OCI-LY7 (cell line): Measurements from ENCODE around the gene SYNGR1. TPM values are rescaled to one million over a fixed set of nuclear protein-coding genes. Genes with fewer than 3 reads are reported as not detected.

Source experiments
- BruUV-seq: library from RNA; stranded (reverse); fragments of 400-500 nt; replicated peaks from 2 replicates; lab custom pipeline; 2021; lab: Mats Ljungman, UMichigan
- CTCF ChIA-PET: fragments of 300-600 bp; sonication (Branson Sonifier 250); formaldehyde crosslinking; loops from one replicate; lab custom pipeline; 2022; ENCODE audit warnings: antibody characterized with exemption; ENCODE audit not compliant: unreplicated experiment; lab: Charles Lee
- POLR2A ChIA-PET: fragments of 300-600 bp; sonication (Branson Sonifier 250); formaldehyde crosslinking; loops from one replicate; lab custom pipeline; 2022; ENCODE audit warnings: antibody characterized with exemption; lab: Charles Lee
- DNase-seq: peaks from one replicate; pipeline ENCODE4 v3.0.0-alpha.2; 2015; ENCODE audit warnings: low spot score
- H2AFZ ChIP-seq: fragments of 200-600 bp; sonication (generic), shearing (Covaris generic); 2 replicates; pipeline ENCODE4 v1.6.1; 2014; ENCODE audit warnings: mild to moderate bottlenecking, antibody characterized with exemption, low read length, moderate library complexity
- H3K27ac ChIP-seq: fragments of 200-600 bp; sonication (generic); 2 replicates; pipeline ENCODE4 v1.5.1; 2014; ENCODE audit warnings: mixed run types, low read depth, mild to moderate bottlenecking, moderate library complexity, low read length, inconsistent platforms; ENCODE audit not compliant: poor library complexity, severe bottlenecking
- H3K36me3 ChIP-seq: fragments of 200-600 bp; sonication (generic); 2 replicates; pipeline ENCODE4 v1.6.1; 2014; ENCODE audit warnings: mild to moderate bottlenecking, antibody characterized with exemption, low read length, moderate library complexity, mixed read lengths; ENCODE audit not compliant: insufficient read depth
- H3K4me1 ChIP-seq: fragments of 200-600 bp; sonication (generic); 2 replicates; pipeline ENCODE4 v1.5.1; 2014; ENCODE audit warnings: mild to moderate bottlenecking, low read length; ENCODE audit not compliant: insufficient read depth, poor library complexity, severe bottlenecking
- H3K4me2 ChIP-seq: fragments of 200-600 bp; sonication (generic); 2 replicates; pipeline ENCODE4 v1.6.1; 2014; ENCODE audit warnings: mild to moderate bottlenecking, low read length
- H3K4me3 ChIP-seq: fragments of 200-600 bp; sonication (generic); 2 replicates; pipeline ENCODE4 v1.5.1; 2014; ENCODE audit warnings: mild to moderate bottlenecking, low read depth, low read length; ENCODE audit not compliant: poor library complexity, severe bottlenecking
- H3K79me2 ChIP-seq: fragments of 200-600 bp; sonication (generic); 2 replicates; pipeline ENCODE4 v1.6.1; 2016; ENCODE audit warnings: low read depth, mild to moderate bottlenecking, low read length, moderate library complexity, mixed read lengths; ENCODE audit not compliant: insufficient read depth
- H3K9me2 ChIP-seq: fragments of 200-600 bp; sonication (generic); 2 replicates; pipeline ENCODE4 v1.6.1; 2016; ENCODE audit warnings: mild to moderate bottlenecking, low read length, mixed read lengths; ENCODE audit not compliant: insufficient read depth
- H3K9me3 ChIP-seq: fragments of 200-600 bp; sonication (generic); 2 replicates; pipeline ENCODE4 v1.6.1; 2014; ENCODE audit warnings: mild to moderate bottlenecking, mixed run types, low read length, mixed read lengths
- H4K20me1 ChIP-seq: fragments of 200-600 bp; sonication (generic); 2 replicates; pipeline ENCODE4 v1.6.1; 2014; ENCODE audit warnings: mild to moderate bottlenecking, antibody characterized with exemption, low read length, moderate library complexity, mixed read lengths; ENCODE audit not compliant: insufficient read depth
- CTCF ChIP-seq: fragments of 200-600 bp; sonication (generic); conservative IDR thresholded peaks from 2 replicates; pipeline ENCODE4 v1.5.1; 2014; ENCODE audit warnings: mild to moderate bottlenecking, antibody characterized with exemption, low read length, moderate library complexity, mixed read lengths
- EZH2phosphoT487 ChIP-seq: fragments of 200-600 bp; sonication (generic); IDR thresholded peaks from 2 replicates; pipeline ENCODE4 v1.6.1; 2018; ENCODE audit warnings: low read depth, borderline replicate concordance, mild to moderate bottlenecking, mixed run types, antibody characterized with exemption, low read length, moderate library complexity, mixed read lengths
- intact Hi-C: fragments of 100-400 bp; cut with micrococcal nuclease; formaldehyde crosslinking; loops from one replicate; pipeline ENCODE4 v1.10.0; 2022; ENCODE audit not compliant: unreplicated experiment
- total RNA-seq, 2 experiments: library from RNA; depleted of rRNA in 1 of 2; stranded (reverse); fragments of >200 nt in 1 of 2; shearing (Covaris generic) in 1 of 2; gene quantifications; 2 replicates each; pipeline ENCODE4 v1.2.3, GENCODE V29; 2014 to 2022

The SYNGR1 gene
- total RNA-seq, 2 experiments from 2014 or later, result 10.2 to 23.3 TPM

GRCh38 chr22:39419096-39419495 is 69.3 kb downstream of the SYNGR1 start:
- no peaks in the 10 kb centered on the region for H4K20me1 ChIP-seq
- TF ChIP-seq CTCF (no peak), EZH2phosphoT487 (no peak)
- H3K79me2 ChIP-seq, result no peaks in the 10 kb centered on the region
- no peaks in the 10 kb centered on the region for H3K9me3 ChIP-seq
- H3K4me1 ChIP-seq, result peaks cover 15% of the 10 kb centered on the region
- peak overlapping the region; percentile 59; the same call in 1 of the 2 replicates for H3K4me2 ChIP-seq
- H3K36me3 ChIP-seq, result peaks cover 85% of the 10 kb centered on the region
- no peaks in the 10 kb centered on the region for H3K9me2 ChIP-seq
- H2AFZ ChIP-seq, result no peak overlapping the region
- intact Hi-C loops, result no loop called here
- peak overlapping the region; percentile 23 for H3K27ac ChIP-seq
- BruUV-seq, result no TSS peak
- ChIA-PET CTCF (no interaction called here), POLR2A (interaction anchor here (1.5 kb wide), 1 partner anchor 12 kb away, joined by 4 read pairs; no protein-coding TSS in a partner anchor)
- DNase-seq, result no peak
- no peak overlapping the region for H3K4me3 ChIP-seq

GRCh38 chr22:39419911-39420310 is 70.1 kb downstream of the SYNGR1 start:
- H3K36me3 ChIP-seq, result peaks cover 92% of the 10 kb centered on the region
- H3K4me3 ChIP-seq, result no peak overlapping the region
- CTCF ChIA-PET, result no interaction called here
- H3K79me2 ChIP-seq, result no peaks in the 10 kb centered on the region
- H3K4me2 ChIP-seq, result no peak overlapping the region
- no TSS peak for BruUV-seq
- H3K9me3 ChIP-seq, result no peaks in the 10 kb centered on the region
- no peak overlapping the region for H3K27ac ChIP-seq
- TF ChIP-seq EZH2phosphoT487 (no peak), CTCF (no peak)
- no peak overlapping the region for H2AFZ ChIP-seq
- H3K4me1 ChIP-seq, result peaks cover 15% of the 10 kb centered on the region
- no peak for DNase-seq
- intact Hi-C loops, result no loop called here
- no peaks in the 10 kb centered on the region for H4K20me1 ChIP-seq
- H3K9me2 ChIP-seq, result no peaks in the 10 kb centered on the region
- POLR2A ChIA-PET, result no interaction called here

GRCh38 chr22:39421691-39422090 is 71.9 kb downstream of the SYNGR1 start:
- CTCF ChIA-PET, result no interaction called here
- Histone ChIP-seq H3K4me3 (no peak overlapping the region), H4K20me1 (no peaks in the 10 kb centered on the region), H3K4me1 (peaks cover 15% of the 10 kb centered on the region), H3K36me3 (peaks cover 80% of the 10 kb centered on the region), H3K4me2 (no peak overlapping the region), H3K79me2 (no peaks in the 10 kb centered on the region), H3K27ac (no peak overlapping the region), H2AFZ (no peak overlapping the region), H3K9me3 (no peaks in the 10 kb centered on the region), H3K9me2 (no peaks in the 10 kb centered on the region)
- no peak for DNase-seq
- POLR2A ChIA-PET, result no interaction called here
- no TSS peak for BruUV-seq
- no peak for TF ChIP-seq CTCF
- TF ChIP-seq EZH2phosphoT487, result no peak
- intact Hi-C loops, result no loop called here
